HL-60 (cell line): Measurements from ENCODE around the gene TMEM222.

Experiments used
- DNase-seq, 2 experiments: peaks; one replicate each; pipeline ENCODE4 v3.0.0-alpha.2; 2010 to 2020; ENCODE audit warnings: low read depth in 1 of 2, low spot score in 1 of 2
- H3K27ac ChIP-seq: fragments of 250-450 bp; sonication (Bioruptor Pico); replicated peaks from 2 replicates; pipeline ENCODE4 v1.5.1; 2020; ENCODE audit warnings: mild to moderate bottlenecking, moderate library complexity
- H3K27me3 ChIP-seq: fragments of 250-450 bp; sonication (Bioruptor Pico); 2 replicates; pipeline ENCODE4 v1.5.1; 2021; ENCODE audit warnings: mild to moderate bottlenecking, moderate library complexity; ENCODE audit not compliant: insufficient read depth, poor library complexity, severe bottlenecking
- H3K4me3 ChIP-seq: replicated peaks from 2 replicates; pipeline ENCODE4 v1.5.1; 2011; ENCODE audit warnings: mild to moderate bottlenecking, control low read depth, low read length; ENCODE audit not compliant: insufficient read depth
- GABPA ChIP-seq: IDR thresholded peaks from 2 replicates; pipeline ENCODE4 v1.6.1; 2012; ENCODE audit warnings: low read depth
- POLR2AphosphoS5 ChIP-seq: IDR thresholded peaks from 2 replicates; pipeline ENCODE4 v1.6.1; 2012; ENCODE audit warnings: low read depth
- REST ChIP-seq: IDR thresholded peaks from 2 replicates; pipeline ENCODE4 v1.6.1; 2012; ENCODE audit warnings: low read depth; ENCODE audit not compliant: insufficient replicate concordance
- SPI1 ChIP-seq: IDR thresholded peaks from 2 replicates; pipeline ENCODE4 v1.6.1; 2012; ENCODE audit warnings: low read depth, mild to moderate bottlenecking, borderline replicate concordance
- TF ChIP-seq, protein P1 (sequence below): IDR thresholded peaks from one replicate; pipeline ENCODE4 v1.5.1; 2011; ENCODE audit warnings: low read length, control low read depth, inconsistent platforms; ENCODE audit not compliant: insufficient read depth

The TMEM222 gene

GRCh38 chr1:27366411-27367159, 44.6 kb downstream of the TMEM222 start, which contains the start of gene MAP3K6:
MAP3K6 (minus strand) TSS chr1:27366961; CDS start chr1:27366597, 364 bp downstream.
- H3K27ac ChIP-seq: no peak within 1 kb of the TSS
- TF ChIP-seq, protein P1, sequence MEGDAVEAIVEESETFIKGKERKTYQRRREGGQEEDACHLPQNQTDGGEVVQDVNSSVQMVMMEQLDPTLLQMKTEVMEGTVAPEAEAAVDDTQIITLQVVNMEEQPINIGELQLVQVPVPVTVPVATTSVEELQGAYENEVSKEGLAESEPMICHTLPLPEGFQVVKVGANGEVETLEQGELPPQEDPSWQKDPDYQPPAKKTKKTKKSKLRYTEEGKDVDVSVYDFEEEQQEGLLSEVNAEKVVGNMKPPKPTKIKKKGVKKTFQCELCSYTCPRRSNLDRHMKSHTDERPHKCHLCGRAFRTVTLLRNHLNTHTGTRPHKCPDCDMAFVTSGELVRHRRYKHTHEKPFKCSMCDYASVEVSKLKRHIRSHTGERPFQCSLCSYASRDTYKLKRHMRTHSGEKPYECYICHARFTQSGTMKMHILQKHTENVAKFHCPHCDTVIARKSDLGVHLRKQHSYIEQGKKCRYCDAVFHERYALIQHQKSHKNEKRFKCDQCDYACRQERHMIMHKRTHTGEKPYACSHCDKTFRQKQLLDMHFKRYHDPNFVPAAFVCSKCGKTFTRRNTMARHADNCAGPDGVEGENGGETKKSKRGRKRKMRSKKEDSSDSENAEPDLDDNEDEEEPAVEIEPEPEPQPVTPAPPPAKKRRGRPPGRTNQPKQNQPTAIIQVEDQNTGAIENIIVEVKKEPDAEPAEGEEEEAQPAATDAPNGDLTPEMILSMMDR: no peak
- TF ChIP-seq GABPA (no peak), POLR2AphosphoS5 (no peak), SPI1 (no peak), REST (no peak)
- H3K4me3 ChIP-seq: peak within 1 kb of the TSS; percentile 47
- no peaks in the 10 kb centered on the region for H3K27me3 ChIP-seq
- DNase-seq: no peak

DNA sequence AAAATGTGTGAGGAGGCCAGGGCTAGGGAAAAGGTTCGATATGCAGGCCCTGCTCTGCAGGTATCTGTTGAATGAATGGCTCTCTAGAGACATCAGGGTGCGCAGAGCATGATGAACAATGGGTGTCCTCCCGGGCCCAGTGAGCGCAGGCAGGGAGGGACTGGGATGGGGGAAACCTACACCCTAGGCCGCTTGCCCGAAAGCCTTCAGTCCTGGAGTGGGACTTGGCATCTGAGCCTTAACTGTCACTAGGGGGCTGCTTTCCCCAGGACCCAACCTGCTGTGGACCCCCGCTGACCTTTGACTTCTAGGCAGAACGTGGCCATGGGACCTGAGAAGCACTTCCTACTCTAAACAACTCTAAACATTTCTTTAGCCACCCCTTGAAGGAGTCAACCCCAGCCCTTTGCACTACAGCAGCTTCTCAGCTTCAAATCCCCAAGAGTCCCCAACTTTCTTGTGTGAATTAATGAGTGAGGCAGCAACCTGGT, 45.2 kb downstream of the TMEM222 start:
- H3K27me3 ChIP-seq: no peaks in the 10 kb centered on the region
- DNase-seq: no peak
- no peak overlapping the region for H3K4me3 ChIP-seq
- no peak overlapping the region for H3K27ac ChIP-seq
- TF ChIP-seq, protein P1: no peak
- no peak for TF ChIP-seq POLR2AphosphoS5
- no peak for TF ChIP-seq SPI1
- no peak for TF ChIP-seq REST
- TF ChIP-seq GABPA: no peak

DNA sequence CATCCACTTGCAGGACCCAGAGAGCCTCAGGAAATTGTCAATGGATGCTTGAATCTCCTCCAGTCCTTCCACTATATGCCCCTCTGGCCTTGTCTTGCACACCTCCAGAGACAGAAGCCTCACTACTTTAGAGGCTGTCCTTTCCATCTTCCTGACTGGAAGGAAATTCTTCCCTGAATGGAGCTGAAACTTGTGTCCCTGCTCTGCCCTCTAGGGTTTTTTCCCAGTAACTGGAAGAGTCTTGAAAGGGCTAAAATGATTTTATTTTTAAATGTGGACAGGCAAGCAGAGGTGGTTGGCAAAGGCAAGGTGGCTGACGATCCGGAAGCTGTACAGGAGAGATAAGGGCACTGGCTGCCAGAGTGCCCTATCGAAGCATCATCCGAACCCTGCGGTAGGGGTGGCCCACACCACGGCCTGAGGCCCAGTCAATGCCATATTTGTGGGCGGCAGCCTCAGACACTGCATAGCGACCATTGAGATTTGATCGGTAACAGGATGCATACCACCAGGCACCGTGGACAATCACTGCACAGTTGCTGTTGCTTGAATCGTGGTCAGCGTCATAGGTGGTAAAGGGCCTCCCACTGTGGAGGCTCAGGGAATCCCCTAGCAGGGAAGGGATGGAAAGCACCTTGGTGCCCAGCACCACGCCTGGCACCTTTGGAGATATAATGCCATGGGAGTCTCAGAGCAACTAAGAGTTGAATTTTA, 47.1 kb downstream of the TMEM222 start:
- Histone ChIP-seq H3K27me3 (no peaks in the 10 kb centered on the region), H3K4me3 (no peak overlapping the region), H3K27ac (no peak overlapping the region; the same call in 1 of the 2 replicates)
- TF ChIP-seq POLR2AphosphoS5: no peak
- TF ChIP-seq, protein P1: no peak
- TF ChIP-seq SPI1: no peak
- no peak for TF ChIP-seq GABPA
- no peak for TF ChIP-seq REST
- peak in 1 of 2 experiments; percentile 18 for DNase-seq
